AG04450 (cell line): ENCODE measurements around the gene SLC6A6. TPM values are rescaled to one million over a fixed set of nuclear protein-coding genes. Genes with fewer than 3 reads are reported as not detected.

ENCODE experiments used
- CTCF ChIA-PET: fragments of 300-600, 350-600 bp; formaldehyde crosslinking; extraction: SDS; loops from one replicate; lab custom pipeline; 2022; ENCODE audit warnings: antibody characterized with exemption, inconsistent platforms; lab: Charles Lee
- POLR2A ChIA-PET: fragments of 350-600 bp; formaldehyde crosslinking; extraction: SDS; loops from one replicate; lab custom pipeline; 2021; ENCODE audit warnings: antibody characterized with exemption, inconsistent platforms; lab: Yijun Ruan, JAX
- DNase-seq: peaks from one replicate; pipeline ENCODE4 v3.0.0-alpha.2; 2011; ENCODE audit warnings: low read depth, low spot score
- H3K27ac ChIP-seq: one replicate; pipeline ENCODE4 v1.5.1; 2012; ENCODE audit warnings: low read depth, low read length, control low read depth
- H3K27me3 ChIP-seq: one replicate; pipeline ENCODE4 v1.6.0; 2012; ENCODE audit warnings: low read length; ENCODE audit not compliant: control insufficient read depth, insufficient read depth
- H3K4me3 ChIP-seq: 2 replicates; pipeline ENCODE4 v1.5.1; 2011; ENCODE audit warnings: mild to moderate bottlenecking, low read depth, low read length, control low read depth
- H3K9me3 ChIP-seq: 2 replicates; pipeline ENCODE4 v1.5.1; 2012; ENCODE audit warnings: low read length; ENCODE audit not compliant: control insufficient read depth, insufficient read depth
- polyA plus RNA-seq: library from polyadenylated mRNA; depleted of rRNA; stranded (reverse); fragments of >200 nt; gene quantifications from 2 replicates; pipeline ENCODE4 v1.2.3, GENCODE V29; 2011
- TF ChIP-seq, protein P1 (sequence below): IDR thresholded peaks from 2 replicates; pipeline ENCODE4 v1.5.1; 2011; ENCODE audit warnings: low read depth, low read length, control low read depth, inconsistent platforms

SLC6A6 gene
- polyA plus RNA-seq, 1 experiment: 30.8 TPM

DNA sequence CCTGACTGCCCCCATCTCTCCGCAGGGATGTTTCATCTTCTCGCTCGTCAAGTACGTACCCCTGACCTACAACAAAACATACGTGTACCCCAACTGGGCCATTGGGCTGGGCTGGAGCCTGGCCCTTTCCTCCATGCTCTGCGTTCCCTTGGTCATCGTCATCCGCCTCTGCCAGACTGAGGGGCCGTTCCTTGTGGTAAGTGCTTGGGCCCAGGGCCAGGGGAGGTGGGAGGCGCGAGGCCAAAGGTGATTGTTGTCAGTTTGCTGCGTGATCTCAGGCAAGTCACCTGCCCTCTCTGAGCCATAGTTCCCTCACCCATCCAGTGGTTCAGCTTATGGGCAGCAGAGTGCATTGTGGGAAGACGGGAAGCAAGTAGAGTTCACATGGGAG, 79.2 kb downstream of the SLC6A6 start:
- no peak for DNase-seq
- ChIA-PET POLR2A (no interaction called here), CTCF (interaction anchor here (0.9 to 1.0 kb wide), 2 partner anchors 27 to 28 kb away, joined by 3 read pairs; no protein-coding TSS in a partner anchor)
- TF ChIP-seq, protein P1, sequence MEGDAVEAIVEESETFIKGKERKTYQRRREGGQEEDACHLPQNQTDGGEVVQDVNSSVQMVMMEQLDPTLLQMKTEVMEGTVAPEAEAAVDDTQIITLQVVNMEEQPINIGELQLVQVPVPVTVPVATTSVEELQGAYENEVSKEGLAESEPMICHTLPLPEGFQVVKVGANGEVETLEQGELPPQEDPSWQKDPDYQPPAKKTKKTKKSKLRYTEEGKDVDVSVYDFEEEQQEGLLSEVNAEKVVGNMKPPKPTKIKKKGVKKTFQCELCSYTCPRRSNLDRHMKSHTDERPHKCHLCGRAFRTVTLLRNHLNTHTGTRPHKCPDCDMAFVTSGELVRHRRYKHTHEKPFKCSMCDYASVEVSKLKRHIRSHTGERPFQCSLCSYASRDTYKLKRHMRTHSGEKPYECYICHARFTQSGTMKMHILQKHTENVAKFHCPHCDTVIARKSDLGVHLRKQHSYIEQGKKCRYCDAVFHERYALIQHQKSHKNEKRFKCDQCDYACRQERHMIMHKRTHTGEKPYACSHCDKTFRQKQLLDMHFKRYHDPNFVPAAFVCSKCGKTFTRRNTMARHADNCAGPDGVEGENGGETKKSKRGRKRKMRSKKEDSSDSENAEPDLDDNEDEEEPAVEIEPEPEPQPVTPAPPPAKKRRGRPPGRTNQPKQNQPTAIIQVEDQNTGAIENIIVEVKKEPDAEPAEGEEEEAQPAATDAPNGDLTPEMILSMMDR: no peak
- no peak overlapping the region for H3K4me3 ChIP-seq
- no peak overlapping the region for H3K27ac ChIP-seq
- no peaks in the 10 kb centered on the region; the same call in 1 of the 2 replicates for H3K9me3 ChIP-seq
- H3K27me3 ChIP-seq: no peaks in the 10 kb centered on the region

DNA sequence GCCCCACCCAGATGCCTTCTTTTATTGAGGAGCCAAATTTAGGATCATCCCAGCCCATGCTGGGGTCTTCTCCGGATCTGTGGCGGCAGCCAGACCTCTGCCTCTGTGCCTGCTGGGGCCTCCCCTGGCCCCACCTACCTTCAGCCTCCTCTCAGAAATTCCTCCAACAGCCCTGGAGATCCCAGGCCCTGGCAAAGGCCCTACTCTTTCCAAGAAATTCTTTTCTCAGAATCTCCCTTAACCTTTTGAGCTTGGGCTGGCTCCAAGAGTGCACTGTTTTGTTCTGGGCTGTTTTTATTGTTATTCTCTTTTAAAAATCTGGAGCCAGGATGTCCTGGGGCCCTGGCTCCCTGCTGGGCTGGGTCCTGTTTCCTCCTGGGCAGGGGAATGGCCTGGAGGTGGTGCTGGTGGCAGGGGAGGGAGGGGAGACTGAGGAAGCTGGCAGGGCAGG, 79.9 kb downstream of the SLC6A6 start:
- TF ChIP-seq, protein P1: no peak
- no peak for DNase-seq
- Histone ChIP-seq H3K9me3 (no peaks in the 10 kb centered on the region; the same call in 1 of the 2 replicates), H3K27me3 (no peaks in the 10 kb centered on the region), H3K27ac (no peak overlapping the region), H3K4me3 (no peak overlapping the region)
- ChIA-PET CTCF (interaction anchor here (0.9 to 1.1 kb wide), 3 partner anchors 26 to 320 kb away, joined by 3 read pairs; no protein-coding TSS in a partner anchor), POLR2A (no interaction called here)

DNA sequence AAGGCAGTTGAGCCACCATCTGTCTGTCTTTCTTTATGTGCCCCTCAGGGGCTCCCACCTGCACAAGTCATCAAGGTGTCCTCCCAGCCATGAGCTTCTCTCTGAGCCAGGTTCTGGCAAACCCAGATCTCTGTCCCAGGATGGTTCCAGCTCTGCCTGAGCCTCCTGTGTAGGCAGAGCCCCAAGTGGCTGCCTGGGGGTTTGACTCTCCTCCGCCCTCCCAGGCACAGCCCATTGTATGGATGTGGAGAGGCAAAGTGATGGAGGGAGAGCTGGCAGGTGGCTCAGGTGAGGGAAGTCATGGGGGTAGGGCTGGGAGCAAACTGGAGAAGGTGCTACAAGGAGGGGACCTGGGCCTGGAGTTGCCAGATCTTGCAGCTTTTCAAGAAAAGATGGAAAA, 80.9 kb downstream of the SLC6A6 start:
- TF ChIP-seq, protein P1: no peak
- POLR2A ChIA-PET: no interaction called here
- Histone ChIP-seq H3K27ac (no peak overlapping the region), H3K27me3 (no peaks in the 10 kb centered on the region), H3K4me3 (no peak overlapping the region), H3K9me3 (no peaks in the 10 kb centered on the region; the same call in 1 of the 2 replicates)
- CTCF ChIA-PET: interaction anchor here (1.1 to 1.4 kb wide), 2 partner anchors 280 to 321 kb away, joined by 3 to 9 read pairs; no protein-coding TSS in a partner anchor
- DNase-seq: no peak

DNA sequence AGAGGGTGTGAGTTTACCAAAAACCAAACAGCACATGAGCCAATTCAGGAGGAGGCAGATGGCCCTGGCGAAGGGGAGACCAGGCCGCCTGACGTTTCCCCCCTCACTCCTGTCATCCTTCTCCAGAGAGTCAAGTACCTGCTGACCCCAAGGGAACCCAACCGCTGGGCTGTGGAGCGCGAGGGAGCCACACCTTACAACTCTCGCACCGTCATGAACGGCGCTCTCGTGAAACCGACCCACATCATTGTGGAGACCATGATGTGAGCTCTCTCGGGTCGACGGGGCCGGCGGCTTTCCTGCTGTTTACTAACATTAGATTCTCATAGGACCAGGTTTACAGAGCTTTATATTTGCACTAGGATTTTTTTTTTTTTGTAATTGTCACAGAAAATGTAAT, 82.3 kb downstream of the SLC6A6 start:
- TF ChIP-seq, protein P1: no peak
- DNase-seq: no peak
- CTCF ChIA-PET: interaction anchor here (1.4 kb wide), 1 partner anchor 223 kb away, joined by 4 read pairs; no protein-coding TSS in a partner anchor
- POLR2A ChIA-PET: interaction anchor here (0.6 kb wide), 1 partner anchor 141 kb away, joined by 3 read pairs; no protein-coding TSS in a partner anchor
- H3K4me3 ChIP-seq: no peak overlapping the region
- no peaks in the 10 kb centered on the region for H3K27me3 ChIP-seq
- H3K27ac ChIP-seq: no peak overlapping the region
- no peaks in the 10 kb centered on the region; the same call in 1 of the 2 replicates for H3K9me3 ChIP-seq

DNA sequence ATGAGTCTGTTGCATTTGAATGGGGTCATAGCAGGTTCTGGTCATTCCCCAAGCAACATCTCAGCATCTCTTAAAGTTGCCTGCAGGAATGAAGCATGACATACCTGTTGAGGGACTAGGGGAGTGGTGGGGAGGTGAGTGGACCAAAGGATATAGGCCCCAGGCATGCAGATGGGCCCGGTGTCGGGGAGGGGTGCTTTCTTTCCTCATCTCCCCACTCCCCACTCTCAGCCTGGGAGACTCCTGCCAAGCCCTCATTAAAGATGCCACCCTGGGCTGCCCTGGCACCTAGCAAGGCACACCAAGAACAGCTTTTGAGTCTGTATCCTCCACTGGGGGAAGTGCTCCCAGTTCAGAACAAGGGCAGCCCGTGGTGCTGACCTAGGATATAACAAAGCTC, 83.6 kb downstream of the SLC6A6 start:
- ChIA-PET POLR2A (no interaction called here), CTCF (interaction anchor here (0.6 kb wide), 1 partner anchor 284 kb away, joined by 3 read pairs; no protein-coding TSS in a partner anchor)
- no peaks in the 10 kb centered on the region; the same call in 1 of the 2 replicates for H3K9me3 ChIP-seq
- H3K27ac ChIP-seq: no peak overlapping the region
- H3K4me3 ChIP-seq: no peak overlapping the region
- no peaks in the 10 kb centered on the region for H3K27me3 ChIP-seq
- DNase-seq: no peak
- TF ChIP-seq, protein P1: no peak
